Esophagus mucosa (tissue), 1 donor: ENCODE results near the gene RNASE8. TPM values are rescaled to one million over a fixed set of nuclear protein-coding genes. Genes with fewer than 3 reads are reported as not detected.
"Not testable (repeated sequence)": the region's sequence is repeated elsewhere in the genome, so short reads cannot be mapped to it uniquely, and the experiment has no call there.

ENCODE experiments used
- ATAC-seq: fragments of 200-7000 bp; cut with Tn5 transposase; one replicate; pipeline ENCODE4 v1.9.1; 2020
- total RNA-seq: library from RNA; stranded (reverse); gene quantifications from one replicate; pipeline ENCODE4 v1.2.4, GENCODE V29; 2023
- donor health status: DM: yes; HTN: yes; CAD: no.

Gene RNASE8
- total RNA-seq, 1 donor from 2014 or later, result not detected

GRCh38 chr14:21030531-21030930, 27.1 kb upstream of the RNASE8 start:
- no peak for ATAC-seq

- ATAC-seq, result peak; percentile 79
Observed at GRCh38 chr14:21032326-21033132, 25.1 kb upstream of the RNASE8 start.

GRCh38 chr14:21033133-21033698, 24.4 kb upstream of the RNASE8 start:
- ATAC-seq, result no peak

- no peak for ATAC-seq
Observed at GRCh38 chr14:21034707-21035106, 22.9 kb upstream of the RNASE8 start, which contains the start of gene RNASE13. TSS of gene RNASE13 (minus strand) at chr14:21034807. CDS start at chr14:21034288, 519 bp downstream.

- ATAC-seq, result peak; percentile 73
Observed at GRCh38 chr14:21036751-21037150, 20.9 kb upstream of the RNASE8 start.

- ATAC-seq, result no peak
Observed at GRCh38 chr14:21037156-21037555, 20.5 kb upstream of the RNASE8 start.

GRCh38 chr14:21038441-21039422, 18.9 kb upstream of the RNASE8 start:
- ATAC-seq, result peak; percentile 30

- peak; percentile 33 for ATAC-seq
Observed at GRCh38 chr14:21039585-21040369, 17.8 kb upstream of the RNASE8 start.

GRCh38 chr14:21040370-21040925, 17.2 kb upstream of the RNASE8 start:
- no peak for ATAC-seq

- ATAC-seq, result not testable (repeated sequence)
Observed at GRCh38 chr14:21040941-21041340, 16.7 kb upstream of the RNASE8 start.

- ATAC-seq, result peak; percentile 85
Observed at GRCh38 chr14:21041676-21042433, 15.8 kb upstream of the RNASE8 start, which contains the start of gene RNASE7. TSS of gene RNASE7 (plus strand) at chr14:21042362. CDS start at chr14:21042993, 631 bp downstream.

- peak; percentile 25 for ATAC-seq
Observed at GRCh38 chr14:21042918-21043317, 14.7 kb upstream of the RNASE8 start.

- ATAC-seq, result no peak
Observed at GRCh38 chr14:21043387-21043973, 14.1 kb upstream of the RNASE8 start.

GRCh38 chr14:21043974-21044618, 13.5 kb upstream of the RNASE8 start:
- no peak for ATAC-seq

- ATAC-seq, result no peak
Observed at GRCh38 chr14:21047378-21047781, 10.2 kb upstream of the RNASE8 start.

GRCh38 chr14:21048638-21049037, 9.0 kb upstream of the RNASE8 start:
- ATAC-seq, result no peak

- ATAC-seq, result no peak
Observed at GRCh38 chr14:21049271-21049673, 8.3 kb upstream of the RNASE8 start.

GRCh38 chr14:21050597-21050996, 7.0 kb upstream of the RNASE8 start:
- no peak for ATAC-seq

- no peak for ATAC-seq
Observed at GRCh38 chr14:21053184-21054122, 4.2 kb upstream of the RNASE8 start.
